ENCODE results near the gene PDE3B.
"Not testable (repeated sequence)": the region's sequence is repeated elsewhere in the genome, so short reads cannot be mapped to it uniquely, and the experiment has no call there.

PDE3B gene

DNA sequence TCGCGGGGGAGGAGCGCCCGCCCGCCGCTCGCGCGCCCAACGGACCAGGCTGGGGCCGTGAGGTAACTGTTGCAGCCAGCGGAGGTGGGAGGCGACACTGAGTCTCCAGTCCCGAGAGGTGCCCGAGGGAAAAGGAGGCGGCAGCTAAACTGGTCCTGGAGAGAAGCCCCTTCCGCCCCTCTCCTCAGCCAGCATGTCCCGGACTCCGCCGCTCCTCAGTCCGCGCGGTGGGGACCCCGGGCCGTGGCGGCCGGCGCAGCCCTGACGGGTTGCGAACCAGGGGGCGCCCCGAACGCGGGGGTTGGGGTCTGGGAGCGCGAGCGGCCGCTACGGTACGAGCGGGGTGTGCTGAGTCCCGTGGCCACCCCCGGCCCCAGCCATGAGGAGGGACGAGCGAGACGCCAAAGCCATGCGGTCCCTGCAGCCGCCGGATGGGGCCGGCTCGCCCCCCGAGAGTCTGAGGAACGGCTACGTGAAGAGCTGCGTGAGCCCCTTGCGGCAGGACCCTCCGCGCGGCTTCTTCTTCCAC, at the start of gene PDE3B:
TSS of gene PDE3B (plus strand) at position 108 of the 529 bp plus-strand sequence. CDS start at position 380, 272 bp downstream.
- DNase-seq: peak; percentile 3

- not testable (repeated sequence) for DNase-seq
Observed at GRCh38 chr11:14595261-14595660, 48.3 kb upstream of the PDE3B start.

DNA sequence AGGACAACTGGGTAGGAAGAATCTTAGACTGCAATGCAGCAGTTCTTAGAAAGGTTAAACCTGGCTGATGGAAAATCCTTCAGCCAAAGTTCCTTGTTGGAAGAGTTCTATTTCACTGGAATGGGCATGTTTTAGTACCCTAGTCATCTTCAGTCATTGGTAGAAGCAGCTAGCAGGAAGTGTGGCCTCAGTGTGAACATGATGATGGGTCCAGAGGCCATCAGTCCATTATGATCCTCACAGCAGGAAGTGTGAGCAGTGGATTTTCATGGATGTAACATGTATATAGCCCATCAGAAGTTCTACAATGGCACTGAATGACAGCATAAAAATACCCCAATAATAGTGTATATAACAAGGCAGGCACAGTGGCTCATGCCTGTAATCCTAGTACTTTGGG, 35.9 kb upstream of the PDE3B start:
- no peak for DNase-seq

- no peak for DNase-seq
Observed at GRCh38 chr11:14609902-14610301, 33.7 kb upstream of the PDE3B start.

GRCh38 chr11:14611939-14612338, 31.7 kb upstream of the PDE3B start:
- no peak for DNase-seq

DNA sequence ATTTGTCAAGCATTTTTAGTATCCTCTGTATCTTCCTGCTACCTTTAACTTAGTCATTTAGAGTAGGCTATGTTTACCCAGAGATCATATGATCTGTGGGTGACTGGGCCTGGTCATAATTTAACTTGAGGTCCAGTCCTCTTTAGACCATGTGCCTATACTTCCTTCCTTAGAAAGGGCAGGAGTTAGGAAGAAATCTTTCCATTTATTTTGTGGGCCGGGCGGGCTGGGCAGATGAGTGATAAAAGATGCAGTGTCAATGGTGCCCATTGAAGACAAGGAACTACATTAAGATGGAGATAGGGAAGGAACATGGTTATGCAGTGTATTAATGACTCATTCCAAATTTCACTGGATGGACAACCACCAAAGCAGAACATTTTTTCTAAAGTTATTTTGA, 30.9 kb upstream of the PDE3B start:
- DNase-seq: no peak

DNA sequence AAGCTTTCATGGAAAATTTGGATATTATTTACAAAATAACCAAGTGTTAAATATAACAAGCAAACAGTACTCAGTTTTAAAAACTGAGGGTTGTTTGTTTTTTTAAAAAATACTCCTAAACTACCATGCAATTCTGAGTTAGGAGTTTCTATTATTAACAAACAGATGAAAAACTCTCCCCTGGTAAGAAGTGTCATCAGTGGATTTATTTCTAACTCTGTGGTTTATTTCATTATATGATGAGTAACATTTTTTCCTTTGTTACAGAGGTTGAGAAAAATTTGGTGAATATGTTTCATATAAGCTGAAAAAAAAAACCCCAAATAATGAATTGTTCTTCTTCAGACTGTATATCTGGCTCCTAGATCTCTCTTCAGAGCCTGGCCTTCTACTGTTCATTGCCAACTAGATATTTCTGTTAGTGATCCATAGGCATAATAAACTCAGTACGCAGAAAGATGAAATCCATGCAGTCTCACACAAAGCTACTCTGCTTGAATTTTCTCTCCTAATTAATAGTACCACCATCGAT, 29.4 kb upstream of the PDE3B start:
- no peak for DNase-seq

- DNase-seq: no peak
Observed at GRCh38 chr11:14617241-14618027, 26.2 kb upstream of the PDE3B start.

DNA sequence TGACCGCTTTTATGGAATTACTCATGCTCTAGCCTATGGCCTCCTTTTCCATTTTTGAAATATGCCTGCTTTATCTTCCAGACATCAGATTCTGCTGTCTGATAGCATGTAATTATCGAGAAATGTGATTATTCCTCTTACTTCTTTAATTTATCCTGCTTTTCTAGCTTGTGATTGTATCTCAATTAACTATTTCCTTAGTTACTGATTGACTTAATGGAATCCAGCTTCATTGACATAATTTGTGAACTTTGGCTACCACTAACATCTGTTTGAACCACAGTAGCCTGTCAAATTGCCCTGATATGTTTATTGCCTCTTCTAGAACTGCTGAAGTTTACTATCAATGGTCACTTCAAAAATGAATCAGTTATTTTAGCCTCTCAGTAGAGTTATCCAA, 25.5 kb upstream of the PDE3B start:
- DNase-seq: no peak

DNA sequence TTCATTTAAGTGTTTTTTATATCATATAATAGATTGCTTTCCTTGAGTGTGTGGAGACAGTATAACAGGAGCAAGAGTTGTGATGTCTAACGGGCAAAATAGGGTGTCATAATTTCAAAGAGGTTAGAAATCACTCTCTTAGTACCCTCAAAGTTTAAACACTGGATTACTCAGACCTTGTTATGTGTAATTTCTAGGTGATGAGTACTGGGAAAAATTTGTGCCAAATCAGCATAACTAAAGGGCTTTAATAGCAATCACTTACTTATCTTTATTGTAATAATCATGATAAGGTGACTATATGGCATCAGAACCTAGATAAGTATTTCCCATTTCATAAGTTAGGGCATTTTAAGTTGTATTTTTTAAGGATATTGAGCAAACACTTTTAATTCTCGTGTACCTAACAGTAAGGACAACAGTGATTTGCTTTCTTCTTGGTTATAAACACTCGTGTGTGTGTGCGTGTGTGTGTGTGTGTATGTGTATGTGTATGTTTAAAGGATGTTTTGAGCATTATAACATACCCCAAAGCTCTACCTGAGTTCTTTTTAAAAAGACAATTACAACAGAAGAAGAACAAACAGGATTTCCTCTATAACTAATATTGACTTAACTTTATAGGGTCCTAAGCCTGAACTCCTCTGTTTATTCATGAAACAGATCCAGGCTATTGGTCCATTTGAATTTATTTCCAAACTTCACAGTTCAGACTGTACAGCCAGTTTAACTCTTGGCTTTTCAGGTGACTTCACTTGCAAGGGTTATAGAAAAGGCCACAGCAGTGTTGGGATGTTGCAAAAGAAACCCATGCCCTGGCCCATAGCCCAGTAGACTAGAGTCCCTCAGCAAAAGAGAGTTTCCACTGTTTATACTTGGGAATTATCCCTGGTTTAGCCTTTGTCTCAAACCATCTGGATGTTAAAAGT, 23.7 kb upstream of the PDE3B start:
- no peak for DNase-seq

DNA sequence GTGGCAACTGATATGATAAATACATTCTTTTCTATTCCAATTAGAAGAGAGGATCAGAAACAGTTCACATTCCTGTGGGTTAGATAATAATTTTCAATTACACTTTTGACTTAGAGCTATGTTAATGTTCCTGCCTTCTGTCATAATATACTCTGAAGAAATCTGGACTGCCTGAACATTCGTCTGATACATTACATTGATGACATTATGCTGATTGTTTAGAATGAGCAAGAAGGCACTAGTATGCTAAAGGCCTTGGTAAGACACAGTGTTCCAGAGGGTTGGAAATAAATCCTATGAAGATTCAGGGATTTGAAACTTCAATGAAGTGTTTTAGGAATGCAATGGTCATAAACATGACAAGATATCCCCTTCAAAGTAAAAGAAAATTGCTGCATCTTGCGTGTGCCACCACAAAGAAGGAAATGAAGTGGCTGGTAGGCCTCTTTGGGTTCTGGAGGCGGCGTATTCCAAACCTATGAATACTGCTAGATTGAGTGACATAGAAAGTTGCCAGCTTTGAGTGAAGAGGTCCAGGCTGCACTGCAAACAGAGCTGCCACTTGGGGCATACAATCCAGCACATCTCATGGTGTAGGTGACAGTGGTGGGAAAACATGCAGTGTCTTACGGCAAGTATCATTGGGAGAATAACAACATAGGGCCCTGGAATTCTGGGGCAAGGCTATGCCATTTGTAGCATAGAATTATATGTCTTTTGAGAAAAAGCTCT, 21.2 kb upstream of the PDE3B start:
- DNase-seq: no peak

- DNase-seq: no peak
Observed at GRCh38 chr11:14623036-14623435, 20.6 kb upstream of the PDE3B start.

- no peak for DNase-seq
Observed at GRCh38 chr11:14625586-14626205, 17.9 kb upstream of the PDE3B start.

DNA sequence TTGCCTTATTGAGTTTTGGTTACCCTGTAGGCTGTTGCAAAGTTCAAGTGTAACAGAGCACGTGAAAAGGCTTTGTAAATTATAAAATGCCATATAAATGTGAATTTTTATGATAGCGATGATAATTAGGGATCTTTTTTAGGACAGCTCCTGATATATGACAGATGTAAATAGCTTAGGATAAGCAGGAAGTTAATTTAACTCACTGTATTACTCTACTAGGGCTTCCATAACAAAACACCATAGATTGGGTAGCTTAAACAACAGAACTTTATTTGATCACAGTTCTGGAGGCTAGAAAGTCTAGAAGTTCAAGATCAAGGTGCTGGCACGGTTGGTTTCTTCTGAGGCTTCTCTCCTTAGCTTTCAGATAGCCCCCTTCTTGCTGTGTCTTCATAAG, 17.0 kb upstream of the PDE3B start:
- DNase-seq: no peak

- not testable (repeated sequence) for DNase-seq
Observed at GRCh38 chr11:14633506-14634224, 9.9 kb upstream of the PDE3B start.

- no peak for DNase-seq
Observed at GRCh38 chr11:14634813-14635212, 8.8 kb upstream of the PDE3B start.

DNA sequence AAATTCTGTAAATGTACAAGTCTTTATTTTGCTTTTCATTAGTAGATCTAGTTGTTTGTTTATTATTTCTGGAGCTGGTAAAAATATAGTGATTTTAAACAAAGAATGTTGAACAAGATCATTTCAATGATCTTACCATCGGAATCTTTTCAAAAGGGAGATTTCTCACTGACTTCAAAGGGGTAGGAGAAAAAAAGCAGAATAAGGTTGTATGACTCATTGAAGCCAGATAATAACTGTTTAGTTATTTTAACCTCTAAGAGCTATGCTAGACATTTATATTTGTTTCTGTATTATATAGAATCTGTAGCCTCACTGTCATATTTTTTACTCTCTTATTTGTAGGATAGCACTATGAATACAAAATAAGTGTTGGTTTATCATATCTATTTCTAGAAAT, 8.1 kb upstream of the PDE3B start:
- no peak for DNase-seq

- no peak for DNase-seq
Observed at GRCh38 chr11:14636119-14636518, 7.5 kb upstream of the PDE3B start.

DNA sequence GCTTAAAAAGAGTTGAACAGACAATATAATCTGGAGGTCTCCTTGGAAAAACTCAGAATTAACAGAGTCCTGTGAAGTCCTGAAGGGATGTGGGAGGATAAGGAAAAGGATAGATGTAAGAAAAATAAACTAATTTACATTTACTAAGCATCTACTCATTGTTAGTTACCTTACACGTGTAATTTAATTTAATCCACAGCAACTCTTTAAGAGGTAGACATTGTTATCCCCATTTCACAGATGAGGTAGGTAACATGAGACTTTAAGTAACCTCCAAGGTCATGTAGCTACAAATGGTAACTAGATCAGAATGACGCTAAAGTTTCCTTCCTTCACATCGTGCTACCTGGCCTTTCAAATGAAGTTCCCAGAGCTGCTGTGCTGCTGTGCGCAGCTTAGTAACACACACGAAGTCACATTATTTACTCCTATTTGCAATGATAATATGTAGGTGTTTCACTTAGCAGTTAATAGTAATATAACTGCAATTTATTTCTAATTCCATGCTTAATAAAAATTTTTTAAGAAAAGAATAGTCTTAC, 5.7 kb upstream of the PDE3B start:
- DNase-seq: no peak

GRCh38 chr11:14638561-14638960, 5.0 kb upstream of the PDE3B start:
- no peak for DNase-seq

DNA sequence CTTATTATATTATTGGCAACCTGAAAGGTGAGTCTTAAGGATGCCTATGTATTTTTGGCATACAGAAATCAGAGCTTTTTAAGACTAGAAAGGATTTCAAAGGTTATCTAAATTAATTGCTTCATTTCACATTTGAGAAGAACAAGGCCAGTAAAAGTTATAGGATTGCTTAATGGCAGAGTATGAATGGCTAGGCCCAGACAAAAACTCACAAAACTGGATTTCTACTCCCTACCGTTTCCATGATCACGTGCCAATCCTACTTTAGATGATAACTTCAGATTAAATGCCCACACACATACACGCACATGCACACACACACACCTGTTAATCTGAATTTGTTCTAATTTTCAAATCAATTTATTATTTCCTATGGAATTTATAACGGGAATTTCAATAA, 1.8 kb upstream of the PDE3B start:
- no peak for DNase-seq

Measured in HCEC 1CT (cell line).